C4-2B (cell line): ENCODE data around the gene MEAK7.

Experiments
- H3K27ac ChIP-seq: fragments of 450-650 bp; 2 replicates; pipeline ENCODE4 v1.5.1; 2017
- CTCF ChIP-seq: fragments of 450-650 bp; conservative IDR thresholded peaks from 2 replicates; pipeline ENCODE4 v1.5.1; 2017; ENCODE audit warnings: mild to moderate bottlenecking
- ZFX ChIP-seq: fragments of 450-650 bp; IDR thresholded peaks from 2 replicates; pipeline ENCODE4 v1.6.1; 2017

MEAK7 gene

GRCh38 chr16:84461029-84461412 is 43.4 kb downstream of the MEAK7 start:
- H3K27ac ChIP-seq: peak overlapping the region; percentile 54
- TF ChIP-seq ZFX: no peak
- no peak for TF ChIP-seq CTCF

GRCh38 chr16:84460406-84461028 is 43.9 kb downstream of the MEAK7 start:
- peak overlapping the region; percentile 54 for H3K27ac ChIP-seq
- TF ChIP-seq CTCF (no peak), ZFX (no peak)

GRCh38 chr16:84459941-84460405 is 44.5 kb downstream of the MEAK7 start:
- peak overlapping the region; percentile 54; the same call in 1 of the 2 replicates for H3K27ac ChIP-seq
- TF ChIP-seq ZFX (no peak), CTCF (no peak)

- TF ChIP-seq ZFX: no peak
- no peak for TF ChIP-seq CTCF
- no peak overlapping the region for H3K27ac ChIP-seq
These were observed 44.9 kb downstream of the MEAK7 start for GRCh38 chr16:84459533-84459894.

- TF ChIP-seq CTCF: no peak
- TF ChIP-seq ZFX: no peak
- H3K27ac ChIP-seq: no peak overlapping the region
These were observed 45.6 kb downstream of the MEAK7 start for GRCh38 chr16:84458606-84459532.

GRCh38 chr16:84455031-84455430 is 49.4 kb downstream of the MEAK7 start:
- TF ChIP-seq CTCF: no peak
- H3K27ac ChIP-seq: no peak overlapping the region
